Astrocyte of the spinal cord (primary cell): ENCODE data around the gene GPHN.

Experiments
- DNase-seq: peaks from one replicate; pipeline ENCODE4 v3.0.0; 2011; ENCODE audit warnings: low read depth, low spot score
- H3K4me3 ChIP-seq: 2 replicates; pipeline ENCODE4 v1.5.1; 2011; ENCODE audit warnings: low read depth, mild to moderate bottlenecking, low read length, moderate library complexity
- in situ Hi-C: cut with HindIII; loops from 2 replicates; pipeline ENCODE4 v1.10.0; 2017; ENCODE audit warnings: low sequenced_read_pairs
- TF ChIP-seq, protein P1 (sequence below): IDR thresholded peaks from 2 replicates; pipeline ENCODE4 v1.5.1; 2012; ENCODE audit warnings: low read depth, mild to moderate bottlenecking, low read length, inconsistent platforms

Gene GPHN

DNA sequence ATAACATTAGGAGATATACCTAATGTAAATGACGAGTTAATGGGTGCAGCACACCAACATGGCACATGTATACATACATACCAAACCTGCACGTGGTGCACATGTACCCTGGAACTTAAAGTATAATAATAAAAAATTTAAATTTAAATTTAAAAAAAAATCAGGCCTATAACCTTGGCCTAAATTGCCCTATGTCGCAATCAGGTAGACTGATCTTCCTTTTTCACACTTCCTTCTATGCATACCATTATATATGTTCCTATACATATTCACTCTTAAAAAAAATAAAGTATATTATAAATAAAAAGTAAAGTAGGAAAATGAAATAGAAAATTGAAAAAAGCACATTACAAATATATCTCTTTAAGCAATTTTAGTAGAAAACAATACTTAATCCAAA is 563.6 kb downstream of the GPHN start:
- no peak for DNase-seq
- no peak overlapping the region for H3K4me3 ChIP-seq
- in situ Hi-C loops = no loop called here
- TF ChIP-seq, protein P1, sequence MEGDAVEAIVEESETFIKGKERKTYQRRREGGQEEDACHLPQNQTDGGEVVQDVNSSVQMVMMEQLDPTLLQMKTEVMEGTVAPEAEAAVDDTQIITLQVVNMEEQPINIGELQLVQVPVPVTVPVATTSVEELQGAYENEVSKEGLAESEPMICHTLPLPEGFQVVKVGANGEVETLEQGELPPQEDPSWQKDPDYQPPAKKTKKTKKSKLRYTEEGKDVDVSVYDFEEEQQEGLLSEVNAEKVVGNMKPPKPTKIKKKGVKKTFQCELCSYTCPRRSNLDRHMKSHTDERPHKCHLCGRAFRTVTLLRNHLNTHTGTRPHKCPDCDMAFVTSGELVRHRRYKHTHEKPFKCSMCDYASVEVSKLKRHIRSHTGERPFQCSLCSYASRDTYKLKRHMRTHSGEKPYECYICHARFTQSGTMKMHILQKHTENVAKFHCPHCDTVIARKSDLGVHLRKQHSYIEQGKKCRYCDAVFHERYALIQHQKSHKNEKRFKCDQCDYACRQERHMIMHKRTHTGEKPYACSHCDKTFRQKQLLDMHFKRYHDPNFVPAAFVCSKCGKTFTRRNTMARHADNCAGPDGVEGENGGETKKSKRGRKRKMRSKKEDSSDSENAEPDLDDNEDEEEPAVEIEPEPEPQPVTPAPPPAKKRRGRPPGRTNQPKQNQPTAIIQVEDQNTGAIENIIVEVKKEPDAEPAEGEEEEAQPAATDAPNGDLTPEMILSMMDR = no peak

DNA sequence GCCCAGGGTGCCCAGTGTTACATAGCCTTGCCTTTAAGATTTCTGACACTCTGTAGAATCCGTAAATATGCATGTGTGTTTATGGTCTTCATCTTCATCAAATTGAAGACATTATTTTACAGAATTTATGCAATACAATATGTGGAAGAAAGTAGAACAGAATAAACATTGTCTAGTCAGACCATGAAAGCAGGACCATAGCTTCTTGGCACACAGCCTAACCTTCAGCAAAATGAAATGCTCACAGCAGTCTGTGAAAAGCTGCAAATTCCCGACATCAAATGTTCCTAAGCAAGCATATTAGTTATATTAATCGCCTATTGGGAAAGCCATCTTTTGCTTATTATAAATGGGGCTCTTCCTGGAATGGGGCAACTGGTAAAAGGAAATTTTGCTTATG is 570.0 kb downstream of the GPHN start:
- in situ Hi-C loops = no loop called here
- TF ChIP-seq, protein P1 = no peak
- no peak overlapping the region for H3K4me3 ChIP-seq
- no peak for DNase-seq

DNA sequence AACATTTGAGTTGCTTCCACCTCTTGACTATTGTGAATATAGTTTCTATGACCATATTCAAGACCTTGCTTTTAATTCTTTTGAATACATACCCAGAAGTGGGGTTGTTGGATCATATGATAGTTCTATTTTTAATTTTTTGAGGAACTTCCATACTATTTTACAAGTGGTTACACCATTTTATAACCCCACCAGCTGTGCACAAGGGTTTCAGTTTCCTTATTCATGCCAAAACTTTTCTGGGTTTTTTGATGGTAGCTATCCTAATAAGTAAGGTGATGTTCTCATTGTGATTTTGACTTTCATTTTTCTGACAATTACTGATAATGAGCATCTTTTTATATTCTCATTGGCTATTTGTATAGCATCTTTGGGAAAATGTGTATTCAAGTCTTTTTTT is 571.9 kb downstream of the GPHN start:
- TF ChIP-seq, protein P1 = no peak
- no peak overlapping the region for H3K4me3 ChIP-seq
- in situ Hi-C loops = no loop called here
- no peak for DNase-seq

DNA sequence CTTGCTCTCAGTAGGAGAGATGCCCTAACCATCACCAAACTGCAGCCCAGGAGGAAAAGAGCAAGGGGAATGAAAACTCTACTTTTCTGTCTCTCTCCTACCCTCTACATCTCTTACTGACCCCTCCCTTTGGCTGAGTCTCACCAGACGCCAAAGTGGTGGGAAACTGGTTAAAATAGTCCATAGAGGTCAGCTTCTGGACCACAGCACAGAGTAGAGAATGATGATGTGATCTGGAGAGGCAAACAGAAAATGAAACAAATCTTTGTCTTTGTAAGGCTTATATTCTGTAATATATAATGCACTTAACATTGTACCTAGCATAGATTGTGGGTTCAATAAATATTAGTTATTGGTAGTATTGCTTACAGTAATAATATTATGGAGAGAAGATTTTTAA is 600.3 kb downstream of the GPHN start:
- H3K4me3 ChIP-seq = no peak overlapping the region
- no peak for DNase-seq
- TF ChIP-seq, protein P1 = no peak
- in situ Hi-C loops = no loop called here

DNA sequence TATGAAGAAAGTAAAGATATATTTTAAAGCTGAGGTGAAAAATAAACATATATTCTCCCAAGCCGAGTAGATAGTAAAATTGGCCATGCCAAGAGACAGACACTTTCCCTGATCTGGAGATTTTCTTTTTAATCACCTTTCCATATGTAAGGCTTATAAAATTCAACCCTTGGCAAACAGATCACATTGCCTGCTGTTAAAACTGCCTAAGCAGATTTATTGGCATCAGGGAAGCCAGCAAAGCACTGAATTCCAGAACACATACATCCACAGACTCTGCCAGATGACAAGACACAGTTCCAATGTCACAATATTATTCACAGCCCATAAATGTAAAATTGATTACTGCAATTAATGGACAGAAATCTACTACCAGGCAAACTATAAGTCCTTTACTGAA is 603.1 kb downstream of the GPHN start:
- TF ChIP-seq, protein P1 = no peak
- DNase-seq = no peak
- in situ Hi-C loops = no loop called here
- no peak overlapping the region for H3K4me3 ChIP-seq

DNA sequence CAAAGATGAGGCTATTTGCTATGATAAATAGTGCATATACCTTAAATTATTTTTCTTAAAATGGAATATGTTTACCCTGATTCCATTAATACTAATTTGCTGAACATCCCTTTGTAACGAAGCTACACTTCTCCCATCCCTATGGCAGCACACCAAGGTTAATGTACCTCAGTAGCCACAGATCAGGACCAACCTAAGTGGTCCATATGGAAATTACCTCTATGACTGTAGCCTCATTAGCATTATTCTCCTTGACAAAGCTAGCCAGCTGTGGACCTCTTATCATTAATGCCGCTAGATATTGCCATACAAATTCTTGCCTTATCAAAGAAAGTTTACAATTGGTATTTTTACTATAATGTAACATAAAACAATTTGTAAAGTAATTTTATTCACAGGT is 604.4 kb downstream of the GPHN start:
- no peak for DNase-seq
- in situ Hi-C loops = no loop called here
- TF ChIP-seq, protein P1 = no peak
- no peak overlapping the region for H3K4me3 ChIP-seq

DNA sequence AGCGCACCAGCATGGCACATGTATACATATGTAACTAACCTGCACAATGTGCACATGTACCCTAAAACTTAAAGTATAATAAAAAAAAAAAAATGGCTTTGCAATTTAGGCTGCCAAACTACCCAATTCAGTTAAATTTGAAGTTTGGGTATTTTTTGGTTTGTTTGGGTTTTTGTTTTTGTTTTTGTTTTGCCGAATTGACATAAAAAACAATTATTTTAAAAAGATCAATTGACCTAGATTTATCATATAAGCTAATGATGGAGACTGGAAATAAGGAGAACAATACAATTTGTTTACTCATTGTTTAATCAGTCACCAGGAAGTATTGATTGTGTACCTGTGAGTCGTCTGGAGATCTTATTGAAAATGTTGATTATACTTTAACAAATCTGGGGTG is 619.2 kb downstream of the GPHN start:
- TF ChIP-seq, protein P1 = no peak
- in situ Hi-C loops = no loop called here
- no peak overlapping the region for H3K4me3 ChIP-seq
- DNase-seq = no peak
